Activated CD4-positive, alpha-beta memory T cell treated with anti-CD3 and anti-CD28 coated beads, Interleukin-2, amount 10 ng/mL, durations not matched to agents 7 days and 5 days (primary cell): Measurements from ENCODE around the gene ICAM3. TPM values are rescaled to one million over a fixed set of nuclear protein-coding genes. Genes with fewer than 3 reads are reported as not detected.
"Not testable (repeated sequence)": the region's sequence is repeated elsewhere in the genome, so short reads cannot be mapped to it uniquely, and the experiment has no call there.

Source experiments
- CTCF ChIA-PET: fragments of 350-600 bp; sonication (Branson Sonifier 250); formaldehyde crosslinking; loops from one replicate; lab custom pipeline; 2021; ENCODE audit warnings: antibody characterized with exemption, inconsistent platforms; lab: Charles Lee
- POLR2A ChIA-PET: fragments of 350-600 bp; sonication (Branson Sonifier 250); formaldehyde crosslinking; loops from one replicate; lab custom pipeline; 2021; ENCODE audit warnings: antibody characterized with exemption; lab: Charles Lee
- DNase-seq: peaks from one replicate; pipeline ENCODE4 v3.0.0-alpha.2; 2020
- H3K27ac Mint-ChIP-seq: one replicate; pipeline ENCODE4 v1.8.0; 2021; ENCODE audit warnings: mild to moderate bottlenecking, mixed read lengths
- H3K27me3 Mint-ChIP-seq: one replicate; pipeline ENCODE4 v1.8.0; 2021; ENCODE audit warnings: mixed read lengths
- H3K36me3 Mint-ChIP-seq: one replicate; pipeline ENCODE4 v1.8.0; 2021; ENCODE audit warnings: low read depth, mixed read lengths
- H3K4me1 Mint-ChIP-seq: one replicate; pipeline ENCODE4 v1.8.0; 2021; ENCODE audit warnings: mixed read lengths
- H3K4me3 Mint-ChIP-seq: one replicate; pipeline ENCODE4 v1.8.0; 2021; ENCODE audit warnings: mild to moderate bottlenecking, mixed read lengths
- H3K9me3 Mint-ChIP-seq: one replicate; pipeline ENCODE4 v1.8.0; 2021; ENCODE audit warnings: mixed read lengths
- total RNA-seq, 2 experiments: library from RNA; stranded (reverse); gene quantifications; one replicate each; pipeline ENCODE4 v1.2.3, GENCODE V29; 2021

The ICAM3 gene
- total RNA-seq, 2 experiments from 2014 or later, result 223 to 237 TPM

DNA sequence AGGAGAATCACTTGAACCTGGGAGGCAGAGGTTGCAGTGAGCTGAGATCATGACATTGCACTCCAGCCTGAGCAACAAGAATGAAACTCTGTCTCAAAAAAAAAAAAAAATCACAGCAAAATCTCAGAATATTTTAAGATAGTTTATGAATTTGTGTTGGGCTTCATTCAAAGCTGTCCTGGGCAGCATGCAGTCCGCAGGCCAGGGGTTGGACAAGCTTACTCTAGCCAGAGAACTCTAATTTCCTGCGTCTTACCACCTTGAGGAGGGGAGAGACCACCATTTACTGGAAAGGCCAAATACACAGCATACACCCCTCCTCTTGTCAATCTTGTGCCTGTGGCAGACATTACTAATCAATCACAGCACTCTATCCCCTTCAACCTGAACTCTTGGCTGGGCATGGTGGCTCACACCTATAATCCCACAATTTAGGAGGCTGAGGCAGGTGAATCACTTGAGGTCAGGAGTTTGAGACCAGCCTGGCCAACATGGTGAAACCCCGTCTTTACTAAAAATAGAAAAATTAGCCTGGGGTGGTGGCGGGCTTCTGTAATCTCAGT lies 27.6 kb upstream of the ICAM3 start:
- H3K4me1 Mint-ChIP-seq, DNase-seq, H3K9me3 Mint-ChIP-seq, H3K27me3 Mint-ChIP-seq, H3K4me3 Mint-ChIP-seq, POLR2A ChIA-PET, H3K27ac Mint-ChIP-seq: not testable (repeated sequence)
- peaks cover 56% of the 10 kb centered on the region for H3K36me3 Mint-ChIP-seq
- CTCF ChIA-PET, result interaction anchor here (1.3 to 1.4 kb wide), 2 partner anchors 9 to 117 kb away, joined by 3 read pairs; no protein-coding TSS in a partner anchor

DNA sequence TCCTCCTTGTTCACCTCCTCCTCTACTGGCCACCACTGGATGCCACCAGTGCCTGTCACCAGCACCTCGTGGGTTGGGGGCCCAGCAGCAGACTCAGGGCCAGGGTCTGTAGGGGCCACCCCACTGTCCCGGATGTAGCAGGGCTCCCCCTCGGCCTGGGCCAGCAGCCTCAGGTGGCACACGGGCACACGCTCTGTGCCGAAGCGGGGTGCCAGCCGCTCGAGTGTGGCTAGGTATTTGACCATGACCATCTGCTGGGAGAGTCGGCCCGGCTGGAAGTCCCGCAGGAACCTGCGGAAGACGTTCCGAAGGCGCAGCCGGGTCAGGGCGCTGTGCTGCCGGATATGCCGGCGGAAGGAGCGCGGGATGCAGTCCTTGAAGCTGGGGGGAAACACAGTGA lies 26.1 kb upstream of the ICAM3 start:
- Mint-ChIP-seq H3K27ac (no peak overlapping the region), H3K4me3 (no peak overlapping the region), H3K27me3 (no peaks in the 10 kb centered on the region), H3K4me1 (no peaks in the 10 kb centered on the region), H3K36me3 (peaks cover 60% of the 10 kb centered on the region), H3K9me3 (no peaks in the 10 kb centered on the region)
- POLR2A ChIA-PET, result no interaction called here
- CTCF ChIA-PET, result interaction anchor here (1.4 kb wide), 1 partner anchor 10 kb away, joined by 3 read pairs; no protein-coding TSS in a partner anchor
- no peak for DNase-seq

DNA sequence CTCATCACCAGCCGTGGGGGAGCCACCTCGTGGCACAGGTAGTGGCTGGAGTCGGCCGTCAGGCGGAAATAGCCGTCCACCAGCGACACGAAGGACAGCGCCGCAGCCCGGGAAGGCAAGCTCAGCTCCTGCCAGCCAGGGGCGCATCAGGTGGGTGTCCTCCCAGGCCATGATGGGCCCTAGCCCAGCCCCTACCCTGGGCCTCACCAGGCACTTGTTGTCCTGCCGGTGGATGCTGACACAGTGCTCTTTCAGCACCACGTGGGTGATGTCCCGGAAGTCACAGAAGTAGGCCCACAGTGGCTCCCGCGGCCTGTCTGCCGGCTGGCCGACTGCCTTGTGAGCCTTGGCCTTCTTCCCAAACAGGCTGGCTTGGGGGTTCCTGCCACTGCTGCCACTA lies 25.2 kb upstream of the ICAM3 start:
- H3K4me1 Mint-ChIP-seq, result no peaks in the 10 kb centered on the region

DNA sequence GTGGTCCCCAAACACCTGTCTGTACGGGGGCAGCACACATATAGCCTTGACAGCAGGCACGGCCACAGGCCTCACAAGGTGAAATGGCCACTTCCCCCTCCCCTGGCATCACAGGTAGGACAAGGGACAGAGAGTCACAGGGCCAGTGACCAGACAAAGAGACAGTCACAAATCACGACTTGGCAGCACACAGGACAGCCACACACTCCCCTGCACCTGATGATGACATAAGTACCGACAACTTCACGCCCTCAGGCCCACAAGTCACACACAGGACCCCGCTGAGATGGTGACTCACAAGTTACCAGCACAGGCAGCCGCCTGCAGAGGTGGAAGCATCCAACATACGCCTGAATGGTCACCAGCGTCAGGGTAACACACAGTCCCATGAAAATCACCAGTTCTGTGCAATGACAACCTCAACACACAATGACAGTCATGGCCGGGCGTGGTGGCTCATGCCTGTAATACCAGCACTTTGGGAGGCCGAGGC lies 24.4 kb upstream of the ICAM3 start:
- Mint-ChIP-seq H3K4me3 (no peak overlapping the region), H3K4me1 (no peaks in the 10 kb centered on the region), H3K36me3 (peaks cover 50% of the 10 kb centered on the region), H3K27ac (no peak overlapping the region), H3K27me3 (no peaks in the 10 kb centered on the region), H3K9me3 (no peaks in the 10 kb centered on the region)
- CTCF ChIA-PET, result no interaction called here
- POLR2A ChIA-PET, result no interaction called here
- no peak for DNase-seq

More for the DNA sequence above, 25.2 kb upstream of the ICAM3 start:
- no peak overlapping the region for H3K4me3 Mint-ChIP-seq
- POLR2A ChIA-PET, result no interaction called here
- CTCF ChIA-PET, result no interaction called here
- no peaks in the 10 kb centered on the region for H3K27me3 Mint-ChIP-seq
- H3K36me3 Mint-ChIP-seq, result peaks cover 53% of the 10 kb centered on the region
- no peaks in the 10 kb centered on the region for H3K9me3 Mint-ChIP-seq
- no peak overlapping the region for H3K27ac Mint-ChIP-seq
- no peak for DNase-seq

DNA sequence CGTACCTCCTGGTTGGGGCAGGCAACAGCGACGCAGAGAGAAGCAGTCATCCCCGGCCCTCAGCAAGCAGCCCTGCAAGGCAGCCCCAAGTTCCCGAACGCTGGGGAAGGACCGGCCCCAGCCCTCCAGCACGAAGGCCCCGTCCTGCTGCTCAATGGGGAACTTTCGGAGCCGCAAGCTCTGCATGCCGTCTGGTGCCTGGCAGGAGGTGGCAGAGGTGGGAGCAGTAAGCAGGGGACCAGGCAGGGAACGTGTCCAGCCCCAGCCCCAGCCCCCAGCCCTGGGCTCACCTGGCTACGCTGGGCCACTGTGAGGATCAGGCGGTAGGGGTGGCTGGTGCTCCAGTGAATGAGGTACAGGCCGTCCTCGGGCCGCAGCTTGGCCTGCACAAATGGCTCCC lies 22.8 kb upstream of the ICAM3 start:
- Mint-ChIP-seq H3K4me3 (no peak overlapping the region), H3K9me3 (no peaks in the 10 kb centered on the region), H3K27ac (no peak overlapping the region), H3K36me3 (peaks cover 42% of the 10 kb centered on the region), H3K4me1 (no peaks in the 10 kb centered on the region), H3K27me3 (no peaks in the 10 kb centered on the region)
- POLR2A ChIA-PET, result no interaction called here
- CTCF ChIA-PET, result no interaction called here
- DNase-seq, result no peak

DNA sequence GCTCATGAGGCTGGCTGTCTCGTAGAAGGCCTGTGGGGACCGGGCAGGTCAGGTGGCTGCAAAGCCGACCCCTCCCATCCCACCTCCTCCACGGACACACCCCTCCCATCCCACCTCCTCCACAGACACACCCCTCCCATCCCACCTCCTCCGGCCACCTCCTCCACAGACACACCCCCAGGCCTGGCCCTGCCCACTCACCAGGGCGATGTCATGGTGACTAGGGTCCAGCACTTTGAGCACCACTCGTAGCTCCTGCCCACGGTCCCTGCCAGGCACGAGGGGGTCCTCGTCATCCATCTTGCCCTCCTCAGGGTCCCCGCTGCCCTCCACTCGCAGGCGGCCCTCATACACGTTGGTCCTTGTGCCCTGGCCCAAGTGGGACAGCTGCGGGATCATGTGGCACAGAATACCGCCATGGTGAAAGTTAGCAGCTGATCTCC lies 22.2 kb upstream of the ICAM3 start:
- no peak for DNase-seq
- no peak overlapping the region for H3K4me3 Mint-ChIP-seq
- H3K27me3 Mint-ChIP-seq, result no peaks in the 10 kb centered on the region
- peaks cover 42% of the 10 kb centered on the region for H3K36me3 Mint-ChIP-seq
- H3K27ac Mint-ChIP-seq, result no peak overlapping the region
- ChIA-PET POLR2A (no interaction called here), CTCF (no interaction called here)
- H3K9me3 Mint-ChIP-seq, result no peaks in the 10 kb centered on the region
- H3K4me1 Mint-ChIP-seq, result no peaks in the 10 kb centered on the region

DNA sequence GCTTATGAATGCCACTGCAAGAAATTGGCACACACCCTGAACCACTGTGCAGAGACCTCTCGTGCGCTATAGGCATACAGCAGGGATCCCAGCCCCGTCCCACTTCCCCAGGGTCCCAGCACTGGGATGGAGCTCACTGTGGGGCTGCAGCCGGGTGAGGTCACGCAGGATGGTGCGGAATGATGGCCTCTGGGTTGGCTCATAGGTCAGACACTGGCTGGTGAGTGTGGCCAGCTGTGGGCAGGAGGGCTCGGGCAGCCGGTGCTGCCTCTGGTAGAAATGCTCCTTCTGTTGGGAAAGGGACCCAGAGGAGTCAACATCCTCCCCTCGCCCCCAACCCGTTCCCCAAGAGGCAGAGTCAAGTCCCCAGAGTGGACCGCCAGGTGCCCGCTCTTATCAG lies 17.0 kb upstream of the ICAM3 start:
- no peak overlapping the region for H3K27ac Mint-ChIP-seq
- no peaks in the 10 kb centered on the region for H3K9me3 Mint-ChIP-seq
- no peaks in the 10 kb centered on the region for H3K27me3 Mint-ChIP-seq
- POLR2A ChIA-PET, result no interaction called here
- CTCF ChIA-PET, result no interaction called here
- H3K4me1 Mint-ChIP-seq, result no peaks in the 10 kb centered on the region
- H3K4me3 Mint-ChIP-seq, result no peak overlapping the region
- peaks cover 45% of the 10 kb centered on the region for H3K36me3 Mint-ChIP-seq
- no peak for DNase-seq

DNA sequence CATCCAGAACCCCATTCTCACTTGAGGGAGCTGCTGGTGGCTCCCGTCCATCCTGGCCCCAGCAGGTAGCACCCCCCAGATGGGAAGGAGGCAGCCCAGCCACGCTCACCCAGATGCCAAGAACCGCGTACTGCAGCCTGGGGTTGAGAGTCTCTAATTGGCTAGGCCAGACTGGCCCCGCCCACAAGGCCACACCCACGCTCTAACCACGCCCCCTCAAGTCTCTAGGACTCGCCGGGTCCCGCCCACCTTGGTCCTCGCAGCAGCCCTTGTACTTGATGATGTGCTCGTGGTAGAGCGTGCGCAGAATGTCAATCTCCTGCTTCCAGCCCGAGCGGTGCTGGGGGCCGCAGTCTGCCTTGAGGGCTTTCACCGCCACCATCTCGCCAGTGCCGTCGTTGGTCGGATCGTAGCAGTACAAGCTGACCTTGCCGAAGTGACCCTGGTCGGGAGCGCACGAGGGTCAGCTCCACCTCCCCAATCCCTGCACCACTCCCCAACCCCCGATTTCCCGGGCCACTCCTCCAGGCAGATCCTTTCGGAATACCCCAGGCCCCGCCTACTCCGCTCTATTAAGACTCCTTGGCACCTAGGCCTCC lies 14.5 kb upstream of the ICAM3 start:
- H3K4me3 Mint-ChIP-seq, result no peak overlapping the region
- CTCF ChIA-PET, result no interaction called here
- peak; percentile 42 for DNase-seq
- POLR2A ChIA-PET, result no interaction called here
- H3K9me3 Mint-ChIP-seq, result no peaks in the 10 kb centered on the region
- no peak overlapping the region for H3K27ac Mint-ChIP-seq
- H3K27me3 Mint-ChIP-seq, result no peaks in the 10 kb centered on the region
- no peaks in the 10 kb centered on the region for H3K4me1 Mint-ChIP-seq
- H3K36me3 Mint-ChIP-seq, result peaks cover 42% of the 10 kb centered on the region

DNA sequence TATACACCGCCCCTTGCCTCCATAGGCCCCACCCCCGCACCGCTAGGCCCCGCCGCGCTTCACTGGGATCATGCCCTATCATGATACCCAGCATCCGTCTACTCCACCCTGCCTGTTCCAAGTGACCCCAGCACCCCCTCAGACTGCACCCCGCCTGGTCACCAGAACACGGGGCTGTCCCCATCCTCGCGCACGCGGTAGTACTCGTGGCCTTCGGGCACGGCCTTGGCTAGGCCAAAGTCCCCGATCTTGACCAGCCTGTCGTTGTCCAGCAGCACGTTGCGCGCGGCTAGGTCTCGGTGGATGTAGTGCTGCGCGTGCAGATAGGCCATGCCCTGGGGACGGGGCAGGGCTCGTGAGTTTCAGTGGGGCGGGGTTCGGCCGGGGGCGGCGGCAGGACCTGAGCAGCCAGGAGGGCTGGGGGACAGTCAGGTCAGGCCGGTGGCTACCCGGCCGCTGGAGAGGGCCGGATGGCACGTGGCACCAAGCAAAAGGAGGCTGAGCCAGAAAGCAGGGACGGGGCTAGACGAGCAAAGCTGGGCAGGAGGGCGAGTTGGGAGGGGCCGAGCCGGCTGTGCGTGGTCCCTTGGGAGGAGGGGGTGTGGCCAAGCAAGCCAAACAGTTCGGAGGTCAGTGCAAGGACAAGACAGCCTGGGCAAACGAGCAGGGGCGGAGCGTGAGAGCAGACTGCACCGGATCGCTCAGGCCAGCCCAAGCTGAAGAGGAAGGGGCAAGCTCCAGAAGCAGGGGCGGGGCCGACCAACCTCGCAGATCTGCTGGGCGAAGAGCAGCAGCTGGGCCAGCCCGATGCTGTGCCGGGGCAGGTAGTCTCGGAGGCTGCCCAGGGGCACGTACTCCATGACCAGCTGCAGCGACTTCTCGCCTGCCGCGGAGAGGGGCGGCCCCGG lies 13.6 kb upstream of the ICAM3 start:
- Mint-ChIP-seq H3K36me3 (peaks cover 42% of the 10 kb centered on the region), H3K27me3 (no peaks in the 10 kb centered on the region), H3K9me3 (no peaks in the 10 kb centered on the region), H3K4me3 (no peak overlapping the region), H3K27ac (no peak overlapping the region), H3K4me1 (no peaks in the 10 kb centered on the region)
- DNase-seq, result no peak
- POLR2A ChIA-PET, result interaction anchor here (0.7 kb wide), 1 partner anchor 28 kb away, joined by 3 read pairs; no protein-coding TSS in a partner anchor
- CTCF ChIA-PET, result no interaction called here

DNA sequence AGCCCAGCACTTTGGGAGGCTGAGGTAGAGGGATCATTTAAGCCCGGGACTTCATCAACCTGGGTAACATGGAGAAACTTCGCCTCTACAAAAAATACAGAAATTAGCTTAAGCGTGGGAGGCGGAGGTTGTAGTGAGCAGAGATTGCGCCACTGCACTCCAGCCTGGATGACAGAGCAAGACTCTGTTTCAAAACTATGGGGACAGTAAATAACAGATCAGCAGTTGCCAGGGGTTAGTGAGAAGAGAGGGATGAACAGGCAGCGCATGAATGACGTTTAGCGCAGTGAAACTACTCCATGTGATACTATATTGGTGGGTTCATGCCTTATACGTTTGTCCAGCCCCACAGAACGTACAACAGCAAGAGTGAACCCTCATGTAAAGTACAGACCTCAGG lies 7.1 kb upstream of the ICAM3 start:
- no peak for DNase-seq
- Mint-ChIP-seq H3K4me3 (no peak overlapping the region), H3K9me3 (no peaks in the 10 kb centered on the region), H3K4me1 (no peaks in the 10 kb centered on the region), H3K36me3 (peaks cover 9% of the 10 kb centered on the region), H3K27ac (no peak overlapping the region), H3K27me3 (no peaks in the 10 kb centered on the region)
- CTCF ChIA-PET, result no interaction called here
- POLR2A ChIA-PET, result no interaction called here

DNA sequence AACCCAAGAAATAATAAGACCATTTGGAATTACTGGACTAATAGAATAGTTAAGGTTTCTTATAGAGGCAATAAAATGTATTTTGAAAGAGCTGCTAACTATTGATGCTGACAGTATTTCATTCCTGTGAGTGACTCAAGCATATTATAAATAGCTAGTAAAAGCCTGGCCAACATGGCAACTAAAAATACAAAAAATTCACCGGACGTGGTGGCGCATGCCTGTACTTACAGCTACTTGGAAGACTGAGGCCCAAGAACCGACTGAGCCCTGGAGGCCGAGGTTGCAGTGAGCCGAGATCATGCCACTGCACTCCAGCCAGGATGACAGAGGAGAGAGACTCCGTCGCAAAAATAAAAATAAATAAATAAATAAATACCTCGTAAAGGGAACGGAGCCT lies 5.4 kb upstream of the ICAM3 start:
- ChIA-PET POLR2A (interaction anchor here (1.7 to 2.1 kb wide), 2 partner anchors 12 to 22 kb away, joined by 4 to 8 read pairs; partner anchors contain the start of gene RAVER1), CTCF (interaction anchor here (1.1 to 1.7 kb wide), 3 partner anchors 44 to 86 kb away, joined by 3 read pairs; partner anchors contain the start of gene ICAM1)
- no peak for DNase-seq
- Mint-ChIP-seq H3K27ac (no peak overlapping the region), H3K27me3 (no peaks in the 10 kb centered on the region), H3K4me1 (peaks cover 8% of the 10 kb centered on the region), H3K9me3 (no peaks in the 10 kb centered on the region), H3K4me3 (no peak overlapping the region), H3K36me3 (peaks cover 1% of the 10 kb centered on the region)

DNA sequence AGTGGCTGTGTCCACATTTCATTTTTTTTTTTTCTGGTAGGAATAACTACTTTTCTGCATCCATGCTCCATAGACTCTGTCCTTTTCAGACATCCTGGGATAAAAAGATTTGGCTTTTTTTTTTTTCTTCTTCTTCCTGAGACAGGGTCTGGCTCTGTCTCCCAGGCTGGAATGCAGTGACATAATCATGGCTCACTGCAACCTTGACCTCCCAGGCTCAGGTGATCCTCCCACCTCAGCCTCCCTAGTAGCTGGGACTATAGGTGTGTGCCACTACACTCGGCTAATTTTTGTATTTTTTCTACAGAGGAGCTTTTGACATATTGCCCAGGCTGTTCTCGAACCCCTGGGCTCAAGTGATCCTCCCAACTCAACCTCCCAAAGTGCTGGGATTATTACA lies 4.1 kb upstream of the ICAM3 start:
- POLR2A ChIA-PET, result interaction anchor here (0.7 to 2.1 kb wide), 4 partner anchors 10 to 53 kb away, joined by 3 to 8 read pairs (median 4); partner anchors contain the start of genes RAVER1 and TYK2
- no peak overlapping the region for H3K27ac Mint-ChIP-seq
- no peaks in the 10 kb centered on the region for H3K9me3 Mint-ChIP-seq
- H3K36me3 Mint-ChIP-seq, result peaks cover 6% of the 10 kb centered on the region
- no peak for DNase-seq
- no peaks in the 10 kb centered on the region for H3K27me3 Mint-ChIP-seq
- H3K4me3 Mint-ChIP-seq, result no peak overlapping the region
- CTCF ChIA-PET, result interaction anchor here (1.3 to 1.5 kb wide), 2 partner anchors 74 to 85 kb away, joined by 4 read pairs; no protein-coding TSS in a partner anchor
- peaks cover 21% of the 10 kb centered on the region for H3K4me1 Mint-ChIP-seq
